K562 (cell line): ENCODE results near the gene DCLK2. TPM values are rescaled to one million over a fixed set of nuclear protein-coding genes. Genes with fewer than 3 reads are reported as not detected.

Experiments
- ATAC-seq: fragments of 200-7000 bp; cut with Tn5 transposase; 3 replicates; pipeline ENCODE4 v1.9.1; 2020; ENCODE audit warnings: moderate library complexity
- BruUV-seq: library from RNA; stranded (reverse); fragments of 400-500 nt; replicated peaks from 2 replicates; lab custom pipeline; 2021; lab: Mats Ljungman, UMichigan
- CTCF ChIA-PET: fragments of 300-600 bp; formaldehyde crosslinking; extraction: SDS; loops from one replicate; lab custom pipeline; 2021; ENCODE audit warnings: low intra/inter-chr PET ratio; lab: Yijun Ruan, JAX
- POLR2A ChIA-PET: fragments of 300-600, 350-650 bp; sonication (Branson Sonifier 250); formaldehyde crosslinking; extraction: SDS; loops from one replicate; lab custom pipeline; 2021; ENCODE audit warnings: antibody characterized with exemption, inconsistent platforms; lab: Yijun Ruan, JAX
- DNase-seq, 4 experiments: peaks; one replicate each; pipeline versions ENCODE4 v3.0.0 to v3.0.0-alpha.2; 2011 to 2018; ENCODE audit warnings: low spot score in 3 of 4, mixed read lengths in 3 of 4; ENCODE audit errors: extremely low read depth in 1 of 4
- FAIRE-seq: peaks from 2 replicates; lab custom pipeline; 2011; peaks lifted over from hg19 to GRCh38; lab: Jason Lieb, UNC
- H2AFZ ChIP-seq: 2 replicates; pipeline ENCODE4 v1.6.0; 2011; ENCODE audit warnings: low read depth, low read length, control low read depth, inconsistent platforms
- H3K27ac ChIP-seq: fragments of 200-600 bp; 3 replicates; pipeline ENCODE4 v1.8.0; 2011; ENCODE audit warnings: low read depth, mild to moderate bottlenecking, control low read depth, inconsistent platforms, low read length, moderate library complexity, mixed read lengths; ENCODE audit errors: extremely low read depth
- H3K27me3 ChIP-seq, 2 experiments: fragments of 300-600 bp in 1 of 2; 2 replicates in 1 of 2; 3 replicates in 1 of 2; pipeline versions ENCODE4 v1.6.0 to v1.8.0; 2011; ENCODE audit warnings: inconsistent platforms in 2 of 2, low read length in 2 of 2, mild to moderate bottlenecking in 1 of 2, mixed read lengths in 1 of 2, moderate library complexity in 1 of 2; ENCODE audit not compliant: control insufficient read depth in 2 of 2, insufficient read depth in 2 of 2
- H3K36me3 ChIP-seq: fragments of 300-600 bp; 3 replicates; pipeline ENCODE4 v1.8.0; 2011; ENCODE audit warnings: mild to moderate bottlenecking, low read length, inconsistent platforms; ENCODE audit not compliant: control insufficient read depth, insufficient read depth
- H3K4me1 ChIP-seq, 2 experiments: fragments of 200-600 bp in 1 of 2; replicated peaks in 1 of 2; 2 replicates in 1 of 2; 3 replicates in 1 of 2; pipeline versions ENCODE4 v1.5.1 to v1.8.0; 2011; ENCODE audit warnings: inconsistent platforms in 2 of 2, low read length in 2 of 2, mild to moderate bottlenecking in 1 of 2, mixed read lengths in 1 of 2, moderate library complexity in 1 of 2; ENCODE audit not compliant: control insufficient read depth in 2 of 2, insufficient read depth in 2 of 2
- H3K4me2 ChIP-seq: 2 replicates; pipeline ENCODE4 v1.6.1; 2011; ENCODE audit warnings: low read length, control low read depth, inconsistent platforms, mixed read lengths; ENCODE audit not compliant: insufficient read depth
- H3K4me3 ChIP-seq: fragments of 200-600 bp; sonication (generic), shearing (Covaris generic); 2 replicates; pipeline ENCODE4 v1.5.1; 2016; ENCODE audit warnings: control low read depth, inconsistent platforms
- H3K79me2 ChIP-seq: fragments of 200-600 bp; 3 replicates; pipeline ENCODE4 v1.8.0; 2011; ENCODE audit warnings: low read length, inconsistent platforms; ENCODE audit not compliant: control insufficient read depth, insufficient read depth
- H3K9ac ChIP-seq, 2 experiments: 2 replicates each; pipeline versions ENCODE4 v1.6.0 to v1.6.1; 2011; ENCODE audit warnings: low read depth in 2 of 2, low read length in 2 of 2, control low read depth in 1 of 2, inconsistent platforms in 1 of 2, mild to moderate bottlenecking in 1 of 2, mixed read lengths in 1 of 2; ENCODE audit not compliant: insufficient read depth in 1 of 2
- H3K9me1 ChIP-seq: one replicate; pipeline ENCODE4 v1.6.0; 2011; ENCODE audit warnings: inconsistent platforms, mild to moderate bottlenecking, low read length, moderate library complexity; ENCODE audit not compliant: control insufficient read depth, insufficient read depth
- H3K9me3 ChIP-seq: replicated peaks from 2 replicates; pipeline ENCODE4 v1.5.1; 2011; ENCODE audit warnings: low read depth, low read length, inconsistent platforms; ENCODE audit not compliant: control insufficient read depth, insufficient read depth
- H4K20me1 ChIP-seq: replicated peaks from 2 replicates; pipeline ENCODE4 v1.6.1; 2011; ENCODE audit warnings: low read length, inconsistent platforms, mixed read lengths; ENCODE audit not compliant: control insufficient read depth, insufficient read depth
- ATF2 ChIP-seq: sonication (generic); formaldehyde crosslinking; IDR thresholded peaks from 2 replicates; pipeline ENCODE4 v1.8.1; 2022; ENCODE audit warnings: missing genetic modification reagents
- CHCHD3 ChIP-seq: fragments of 250-450 bp; sonication (Bioruptor Pico); IDR thresholded peaks from 2 replicates; pipeline ENCODE4 v2.1.2; 2022; ENCODE audit warnings: mild to moderate bottlenecking
- FIP1L1 ChIP-seq: fragments of 200-400 bp; formaldehyde crosslinking; IDR thresholded peaks from 2 replicates; pipeline ENCODE4 v1.6.1; 2018; ENCODE audit warnings: mild to moderate bottlenecking, low read depth, low read length; ENCODE audit not compliant: poor library complexity, severe bottlenecking
- HDAC6 ChIP-seq: IDR thresholded peaks from 2 replicates; pipeline ENCODE4 v1.6.1; 2012; ENCODE audit warnings: low read depth, mild to moderate bottlenecking, control low read depth, inconsistent platforms, low read length, moderate library complexity
- POLR2AphosphoS2 ChIP-seq: IDR thresholded peaks from 2 replicates; pipeline ENCODE4 v1.6.1; 2012; ENCODE audit warnings: low read length, improper control_type of control experiment
- PYGO2 ChIP-seq: fragments of 450-650 bp; IDR thresholded peaks from 2 replicates; pipeline ENCODE4 v1.6.1; 2016; ENCODE audit warnings: mild to moderate bottlenecking, missing genetic modification characterization, moderate library complexity, missing compliant biosample characterization
- SMARCA5 ChIP-seq: fragments of 450-650 bp; IDR thresholded peaks from 2 replicates; pipeline ENCODE4 v1.6.1; 2016
- TCF3 ChIP-seq: sonication (generic); formaldehyde crosslinking; IDR thresholded peaks from 2 replicates; pipeline ENCODE4 v1.4.0; 2020; ENCODE audit warnings: mild to moderate bottlenecking, missing genetic modification reagents
- XRCC5 ChIP-seq: fragments of 200-400 bp; formaldehyde crosslinking; IDR thresholded peaks from 2 replicates; pipeline ENCODE4 v1.6.1; 2017; ENCODE audit warnings: low read depth, mild to moderate bottlenecking, low read length
- ZNF134 ChIP-seq: fragments of 250-450 bp; sonication (Bioruptor Pico); conservative IDR thresholded peaks from 2 replicates; pipeline ENCODE4 v1.4.0; 2020
- ZNF507 ChIP-seq: conservative IDR thresholded peaks from 2 replicates; pipeline ENCODE4 v1.6.1; 2017; ENCODE audit warnings: missing genetic modification characterization, missing compliant biosample characterization
- WGBS: fragments of 100-300 bp; shearing (Covaris generic); methylation state at CpG from one replicate; pipeline ENCODE4 v1.1.6; 2016; ENCODE audit warnings: low coverage, mixed read lengths; ENCODE audit not compliant: insufficient coverage; ENCODE audit errors: missing lambda C conversion rate; 5-methylcytosine and 5-hydroxymethylcytosine counted together
- in situ Hi-C: fragments of 300-500 bp; cut with MboI; formaldehyde crosslinking; loops from 4 replicates; pipeline ENCODE4 v1.15.0; 2018; ENCODE audit warnings: inconsistent platforms, mixed read lengths
- intact Hi-C: fragments of 100-400 bp; cut with micrococcal nuclease; formaldehyde crosslinking; loops from 2 replicates; pipeline ENCODE4 v1.14.2; 2022
- polyA plus RNA-seq, 8 experiments: library from polyadenylated mRNA; depleted of rRNA in 4 of 8; stranded (reverse) in 5 of 8; unstranded in 3 of 8; fragments of >200 nt; fragmentation: Nextera tagmentation in 2 of 8; fragmentation: Illumina TruSeq in 1 of 8; extraction: Ambion mirVana in 2 of 8; extraction: Trizol in 1 of 8; gene quantifications; 2 replicates each; pipeline versions ENCODE4 v1.2.1 to v1.2.3, GENCODE V29; 2011 to 2014; ENCODE audit warnings: inconsistent platforms in 1 of 8, missing spikeins in 1 of 8
- total RNA-seq, 7 experiments: library from RNA; depleted of rRNA in 6 of 7; stranded (reverse); fragments of >200 nt in 6 of 7; fragmentation: Illumina TruSeq in 2 of 7; extraction: Trizol in 2 of 7; gene quantifications; 2 replicates each; pipeline versions ENCODE4 v1.2.1 to v1.2.3, GENCODE V29; 2011 to 2021; ENCODE audit warnings: low replicate concordance in 1 of 7
- TF ChIP-seq, protein P1 (sequence below): fragments of 250-450 bp; sonication (Bioruptor Pico); IDR thresholded peaks from 2 replicates; pipeline ENCODE4 v1.8.0; 2022; ENCODE audit warnings: inconsistent platforms
- TF ChIP-seq, protein P2 (sequence below): fragments of 250-450 bp; sonication (Bioruptor Pico); IDR thresholded peaks from 2 replicates; pipeline ENCODE4 v1.8.0; 2022; ENCODE audit warnings: inconsistent platforms, mild to moderate bottlenecking, moderate library complexity, borderline replicate concordance
- TF ChIP-seq, protein P3 (sequence below), 2 experiments: fragments of 450-650 bp; conservative IDR thresholded peaks; 2 replicates each; pipeline ENCODE4 v1.6.1; 2017; ENCODE audit warnings: mild to moderate bottlenecking in 2 of 2, moderate library complexity in 2 of 2

The DCLK2 gene
- total and polyA plus RNA-seq, 9 of the 15 experiments (the other 6 are each of a cell fraction or from before 2014, with no cell fraction given): not detected

- TF ChIP-seq ATF2 (CRISPR knock-in tag) (no peak), ZNF134 (CRISPR knock-in tag) (no peak)
Observed at GRCh38 chr4:150264595-150265161, 186.4 kb downstream of the DCLK2 start (continued).

DNA sequence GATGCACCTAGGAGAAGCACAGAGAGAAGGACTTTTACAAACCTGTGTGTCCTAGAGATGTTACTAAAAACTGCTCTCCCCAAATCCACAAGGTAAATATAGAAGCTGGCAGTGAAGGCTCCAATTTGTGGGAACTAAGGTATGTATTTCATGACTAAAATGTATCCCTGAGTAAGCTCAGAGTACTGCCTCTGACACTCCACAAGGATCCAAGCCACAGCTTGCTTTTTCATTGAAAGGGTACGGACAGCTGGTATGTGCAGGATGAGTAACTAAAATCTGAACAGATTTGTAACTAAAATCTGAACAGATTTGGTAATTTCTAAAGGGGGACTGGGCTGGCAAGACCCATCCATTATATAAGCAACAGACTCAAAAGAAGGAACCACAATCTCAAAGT is 187.6 kb downstream of the DCLK2 start:
- no peaks in the 10 kb centered on the region for H3K9me1 ChIP-seq
- POLR2A ChIA-PET: no interaction called here
- no peaks in the 10 kb centered on the region for H3K27me3 ChIP-seq
- no peak for ATAC-seq
- CTCF ChIA-PET: no interaction called here
- H4K20me1 ChIP-seq: no peaks in the 10 kb centered on the region
- no peak overlapping the region for H3K4me3 ChIP-seq
- WGBS: 71% methylated on average over 1 of the region's 1 CpG
- H3K9ac ChIP-seq: no peak overlapping the region
- H3K4me1 ChIP-seq: no peaks in the 10 kb centered on the region; a peak in 1 of 5 replicates
- no peaks in the 10 kb centered on the region for H3K79me2 ChIP-seq
- H3K36me3 ChIP-seq: peaks cover 19% of the 10 kb centered on the region; the same call in 1 of the 3 replicates
- BruUV-seq: no TSS peak
- intact Hi-C loops: no loop called here
- no peaks in the 10 kb centered on the region for H3K9me3 ChIP-seq
- no peak overlapping the region for H3K27ac ChIP-seq
- H3K4me2 ChIP-seq: no peak overlapping the region
- H2AFZ ChIP-seq: no peak overlapping the region
- DNase-seq: no peak
- no peak for FAIRE-seq
- in situ Hi-C loops: no loop called here
- TF ChIP-seq FIP1L1: no peak
- TF ChIP-seq XRCC5: no peak
- TF ChIP-seq ZNF507 (tag): no peak
- TF ChIP-seq, protein P1, sequence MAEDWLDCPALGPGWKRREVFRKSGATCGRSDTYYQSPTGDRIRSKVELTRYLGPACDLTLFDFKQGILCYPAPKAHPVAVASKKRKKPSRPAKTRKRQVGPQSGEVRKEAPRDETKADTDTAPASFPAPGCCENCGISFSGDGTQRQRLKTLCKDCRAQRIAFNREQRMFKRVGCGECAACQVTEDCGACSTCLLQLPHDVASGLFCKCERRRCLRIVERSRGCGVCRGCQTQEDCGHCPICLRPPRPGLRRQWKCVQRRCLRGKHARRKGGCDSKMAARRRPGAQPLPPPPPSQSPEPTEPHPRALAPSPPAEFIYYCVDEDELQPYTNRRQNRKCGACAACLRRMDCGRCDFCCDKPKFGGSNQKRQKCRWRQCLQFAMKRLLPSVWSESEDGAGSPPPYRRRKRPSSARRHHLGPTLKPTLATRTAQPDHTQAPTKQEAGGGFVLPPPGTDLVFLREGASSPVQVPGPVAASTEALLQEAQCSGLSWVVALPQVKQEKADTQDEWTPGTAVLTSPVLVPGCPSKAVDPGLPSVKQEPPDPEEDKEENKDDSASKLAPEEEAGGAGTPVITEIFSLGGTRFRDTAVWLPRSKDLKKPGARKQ (CRISPR knock-in tag): no peak
- TF ChIP-seq, protein P2, sequence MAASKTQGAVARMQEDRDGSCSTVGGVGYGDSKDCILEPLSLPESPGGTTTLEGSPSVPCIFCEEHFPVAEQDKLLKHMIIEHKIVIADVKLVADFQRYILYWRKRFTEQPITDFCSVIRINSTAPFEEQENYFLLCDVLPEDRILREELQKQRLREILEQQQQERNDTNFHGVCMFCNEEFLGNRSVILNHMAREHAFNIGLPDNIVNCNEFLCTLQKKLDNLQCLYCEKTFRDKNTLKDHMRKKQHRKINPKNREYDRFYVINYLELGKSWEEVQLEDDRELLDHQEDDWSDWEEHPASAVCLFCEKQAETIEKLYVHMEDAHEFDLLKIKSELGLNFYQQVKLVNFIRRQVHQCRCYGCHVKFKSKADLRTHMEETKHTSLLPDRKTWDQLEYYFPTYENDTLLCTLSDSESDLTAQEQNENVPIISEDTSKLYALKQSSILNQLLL (CRISPR knock-in tag): no peak
- no peak for TF ChIP-seq SMARCA5
- TF ChIP-seq HDAC6: no peak
- no peak for TF ChIP-seq POLR2AphosphoS2
- TF ChIP-seq, protein P3, sequence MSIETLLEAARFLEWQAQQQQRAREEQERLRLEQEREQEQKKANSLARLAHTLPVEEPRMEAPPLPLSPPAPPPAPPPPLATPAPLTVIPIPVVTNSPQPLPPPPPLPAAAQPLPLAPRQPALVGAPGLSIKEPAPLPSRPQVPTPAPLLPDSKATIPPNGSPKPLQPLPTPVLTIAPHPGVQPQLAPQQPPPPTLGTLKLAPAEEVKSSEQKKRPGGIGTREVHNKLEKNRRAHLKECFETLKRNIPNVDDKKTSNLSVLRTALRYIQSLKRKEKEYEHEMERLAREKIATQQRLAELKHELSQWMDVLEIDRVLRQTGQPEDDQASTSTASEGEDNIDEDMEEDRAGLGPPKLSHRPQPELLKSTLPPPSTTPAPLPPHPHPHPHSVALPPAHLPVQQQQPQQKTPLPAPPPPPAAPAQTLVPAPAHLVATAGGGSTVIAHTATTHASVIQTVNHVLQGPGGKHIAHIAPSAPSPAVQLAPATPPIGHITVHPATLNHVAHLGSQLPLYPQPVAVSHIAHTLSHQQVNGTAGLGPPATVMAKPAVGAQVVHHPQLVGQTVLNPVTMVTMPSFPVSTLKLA (conservative IDR thresholded peaks at IDR 0.05): no peak
- TF ChIP-seq PYGO2 (tag): no peak
- TF ChIP-seq TCF3: no peak
- TF ChIP-seq CHCHD3 (CRISPR knock-in tag): no peak
